Activated T-cell treated with anti-CD3 and anti-CD28 coated beads, Interleukin-2, amount 50 U/mL, for 4 hours (primary cell): ENCODE data around the gene RPS21. TPM values are rescaled to one million over a fixed set of nuclear protein-coding genes. Genes with fewer than 3 reads are reported as not detected.

Experiments
- ATAC-seq, 2 donors: fragments of 200-7000 bp; cut with Tn5 transposase; one replicate each; pipeline ENCODE4 v1.10.0; 2021
- DNase-seq: peaks from one replicate; pipeline ENCODE4 v3.0.0-alpha.2; 2020
- H3K27me3 Mint-ChIP-seq: one replicate; pipeline ENCODE4 v1.8.0; 2021; ENCODE audit warnings: low read depth, mixed read lengths
- H3K36me3 Mint-ChIP-seq: one replicate; pipeline ENCODE4 v1.8.0; 2022; ENCODE audit warnings: mixed read lengths; ENCODE audit not compliant: insufficient read depth
- H3K4me1 Mint-ChIP-seq: one replicate; pipeline ENCODE4 v1.8.0; 2021; ENCODE audit warnings: low read depth, mixed read lengths
- H3K4me3 Mint-ChIP-seq: one replicate; pipeline ENCODE4 v1.8.0; 2021; ENCODE audit warnings: mild to moderate bottlenecking, moderate library complexity, mixed read lengths
- H3K9me3 Mint-ChIP-seq: one replicate; pipeline ENCODE4 v1.8.0; 2021; ENCODE audit warnings: mixed read lengths
- total RNA-seq, 3 donors: library from RNA; stranded (reverse); gene quantifications; one replicate each; pipeline ENCODE4 v1.2.1, GENCODE V29; 2021

The RPS21 gene
- total RNA-seq, 3 donors from 2014 or later: 2,653 to 2,730 (median 2,725) TPM

DNA sequence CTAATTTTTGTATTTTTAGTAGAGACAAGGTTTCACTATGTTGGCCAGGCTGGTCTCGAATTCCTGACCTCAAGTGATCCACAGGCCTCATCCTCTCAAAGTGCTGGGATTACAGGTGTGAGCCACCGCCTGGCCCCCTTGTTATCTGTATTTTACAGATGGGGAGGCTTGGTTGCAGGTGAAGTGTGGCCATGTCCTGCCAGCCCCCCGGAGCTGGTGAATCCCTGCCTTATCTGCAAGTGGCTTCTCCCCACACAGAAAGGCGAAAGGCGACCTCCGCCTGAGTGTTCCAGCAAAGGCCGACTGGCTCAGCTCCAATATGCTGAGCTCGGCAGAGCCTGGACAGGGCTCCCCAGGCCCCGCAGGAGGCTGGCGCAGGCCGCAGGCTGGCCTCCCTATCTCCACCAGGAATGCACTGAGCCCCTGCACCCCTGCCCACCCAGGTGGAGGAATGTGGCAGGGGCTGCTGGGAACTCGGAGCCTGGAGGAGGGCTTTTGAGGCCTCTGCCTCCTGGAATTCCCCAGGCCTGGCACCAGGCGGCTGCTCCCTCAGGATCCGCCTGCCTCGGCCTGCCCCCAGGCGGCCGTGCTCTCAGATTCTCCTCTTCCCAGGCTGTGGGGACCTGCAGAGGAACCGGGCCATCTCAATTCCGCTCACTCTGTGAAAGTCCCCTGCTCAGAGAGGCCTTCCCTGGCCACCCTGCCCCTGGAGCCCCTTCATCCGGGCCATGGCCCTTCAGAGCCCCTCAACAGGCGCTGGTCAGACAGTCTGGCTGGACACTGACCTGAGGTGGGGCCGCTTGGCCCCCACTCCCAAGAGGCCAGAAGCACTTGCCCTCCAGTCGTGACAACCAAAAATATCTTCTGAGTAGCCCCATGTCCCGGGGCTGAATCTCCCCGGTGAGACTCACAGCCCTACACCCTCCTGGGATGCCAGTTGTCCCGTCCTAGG is 10.5 kb upstream of the RPS21 start:
- Mint-ChIP-seq H3K36me3 (no peaks in the 10 kb centered on the region), H3K4me1 (no peaks in the 10 kb centered on the region), H3K9me3 (no peaks in the 10 kb centered on the region), H3K4me3 (no peak overlapping the region), H3K27me3 (peaks cover 3% of the 10 kb centered on the region)
- DNase-seq: no peak
- ATAC-seq: no peak

DNA sequence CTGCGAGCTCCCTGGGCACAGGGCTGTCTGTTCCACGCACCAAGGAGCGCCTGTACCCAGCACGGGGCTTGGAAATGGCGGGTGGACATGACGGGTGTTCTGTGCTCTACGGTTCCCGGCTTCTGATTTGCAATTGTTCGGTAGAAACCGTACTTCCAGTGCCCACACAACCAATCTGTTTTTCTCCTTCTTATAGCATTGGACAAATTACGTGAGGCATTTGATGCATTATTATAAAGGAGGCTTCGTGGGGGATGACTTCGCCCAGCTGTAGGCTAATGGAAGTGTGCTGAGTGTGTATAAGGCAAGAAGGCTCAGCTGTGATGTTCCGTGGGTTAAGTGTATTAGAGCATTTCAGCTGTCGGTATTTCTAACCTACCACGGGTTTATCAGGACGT is 9.8 kb upstream of the RPS21 start:
- H3K9me3 Mint-ChIP-seq: peaks cover 4% of the 10 kb centered on the region
- no peak overlapping the region for H3K4me3 Mint-ChIP-seq
- peaks cover 3% of the 10 kb centered on the region for H3K27me3 Mint-ChIP-seq
- DNase-seq: no peak
- no peaks in the 10 kb centered on the region for H3K4me1 Mint-ChIP-seq
- ATAC-seq: no peak
- peaks cover 5% of the 10 kb centered on the region for H3K36me3 Mint-ChIP-seq

DNA sequence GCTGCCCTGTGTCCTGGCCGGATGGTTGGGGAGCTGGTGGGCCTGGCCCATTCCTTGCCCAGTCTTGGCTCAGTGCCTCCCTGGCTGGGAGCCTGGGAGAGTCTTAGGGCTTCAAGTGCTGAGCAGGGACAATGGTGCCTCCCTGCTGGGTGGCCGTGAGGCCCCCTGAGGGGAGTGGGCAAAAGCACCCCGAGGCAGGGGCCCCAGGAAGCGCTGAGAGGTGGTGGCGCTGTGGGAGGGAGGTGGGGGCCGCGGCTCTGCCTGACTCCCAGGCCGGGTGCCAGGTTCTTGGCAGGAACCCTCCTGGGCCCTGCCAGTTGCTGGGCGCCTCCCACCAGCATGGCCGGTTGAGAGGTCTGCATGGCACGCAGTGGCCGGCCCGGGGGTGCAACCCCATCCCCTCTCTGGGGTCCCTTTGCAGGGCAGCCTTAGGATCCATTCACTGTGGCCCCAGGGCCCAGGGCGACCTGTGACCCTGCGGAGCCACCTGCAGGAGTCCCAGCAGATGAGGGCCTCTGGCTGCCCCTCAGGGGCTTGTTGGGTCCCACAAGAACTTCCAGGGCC is 9.2 kb upstream of the RPS21 start:
- DNase-seq: no peak
- Mint-ChIP-seq H3K9me3 (peaks cover 4% of the 10 kb centered on the region), H3K4me3 (no peak overlapping the region), H3K27me3 (peaks cover 3% of the 10 kb centered on the region), H3K4me1 (peaks cover 2% of the 10 kb centered on the region), H3K36me3 (peaks cover 8% of the 10 kb centered on the region)
- ATAC-seq: no peak

DNA sequence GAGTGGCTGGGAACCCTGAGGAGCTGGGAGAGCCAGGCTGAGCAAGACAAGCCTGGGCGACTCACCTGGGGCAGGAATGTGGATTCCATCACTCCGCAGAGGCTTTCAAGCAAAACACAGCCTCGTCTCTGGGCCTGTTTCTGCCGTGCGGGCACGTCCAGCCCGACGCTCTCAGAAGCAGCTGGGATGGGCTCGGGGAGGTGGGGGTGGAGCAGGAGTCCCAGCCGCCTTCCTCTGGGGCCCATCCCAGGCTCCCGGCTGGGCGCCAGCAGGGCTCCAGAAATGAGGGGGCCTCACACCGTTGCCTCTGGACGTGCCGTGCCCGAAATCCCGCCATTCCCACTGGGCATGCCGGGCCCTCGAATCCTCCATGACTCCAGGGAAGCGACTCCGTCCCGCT is 8.7 kb upstream of the RPS21 start:
- Mint-ChIP-seq H3K27me3 (no peaks in the 10 kb centered on the region), H3K36me3 (peaks cover 10% of the 10 kb centered on the region), H3K4me3 (no peak overlapping the region), H3K9me3 (peaks cover 4% of the 10 kb centered on the region), H3K4me1 (peaks cover 5% of the 10 kb centered on the region)
- DNase-seq: no peak
- ATAC-seq: no peak

DNA sequence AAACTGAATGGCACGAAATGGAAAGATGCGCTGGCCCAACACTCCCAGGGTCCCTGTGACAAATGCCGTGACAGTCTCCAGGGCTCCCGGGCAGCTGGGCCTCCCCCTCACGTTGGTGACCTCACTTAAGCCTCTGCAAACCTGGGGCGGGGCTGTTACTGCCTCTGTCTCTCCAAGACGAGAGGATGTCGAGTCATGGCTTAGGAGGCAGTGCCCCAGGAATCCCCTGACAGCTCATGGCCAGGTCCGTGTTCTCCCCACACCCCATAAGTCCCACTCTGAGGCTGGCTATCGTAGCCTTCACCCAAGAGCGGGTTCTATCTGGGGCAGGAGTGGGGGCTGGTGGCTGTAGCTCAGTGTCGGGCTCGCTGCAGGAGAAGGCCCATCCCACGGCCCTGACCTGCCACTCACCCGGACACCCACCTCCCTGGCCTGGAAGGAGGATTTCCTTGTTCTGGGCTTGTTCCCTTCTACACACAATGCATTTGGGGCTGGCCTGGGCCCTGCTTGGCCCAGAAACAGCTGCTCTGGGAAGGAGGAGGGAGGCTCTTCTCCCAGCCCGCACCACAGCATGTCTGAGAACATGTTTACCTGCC is 5.6 kb upstream of the RPS21 start:
- Mint-ChIP-seq H3K4me3 (no peak overlapping the region), H3K4me1 (peaks cover 21% of the 10 kb centered on the region), H3K9me3 (peaks cover 4% of the 10 kb centered on the region), H3K27me3 (no peaks in the 10 kb centered on the region), H3K36me3 (peaks cover 10% of the 10 kb centered on the region)
- ATAC-seq: no peak
- DNase-seq: no peak

DNA sequence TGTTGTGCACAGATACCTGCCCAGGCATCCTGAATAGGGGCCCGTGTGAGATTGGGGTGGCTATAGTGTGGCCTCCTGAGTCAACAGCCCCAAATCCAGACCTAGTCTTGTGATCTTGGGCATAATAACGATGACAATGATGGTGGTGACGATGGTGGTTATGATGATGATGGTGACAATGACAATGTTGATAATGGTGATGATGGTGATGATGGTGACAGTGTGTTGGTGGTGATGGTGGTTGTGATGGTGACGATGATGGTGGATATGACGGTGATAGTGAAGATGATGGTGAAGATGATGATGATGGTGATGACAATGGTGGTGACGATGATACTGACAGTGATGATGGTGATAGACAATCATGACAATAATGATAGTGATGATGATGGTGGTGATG is 5.1 kb upstream of the RPS21 start:
- Mint-ChIP-seq H3K4me1 (peaks cover 21% of the 10 kb centered on the region), H3K36me3 (peaks cover 10% of the 10 kb centered on the region), H3K9me3 (peaks cover 4% of the 10 kb centered on the region), H3K27me3 (no peaks in the 10 kb centered on the region), H3K4me3 (no peak overlapping the region)
- ATAC-seq (no peak), DNase-seq (no peak)

DNA sequence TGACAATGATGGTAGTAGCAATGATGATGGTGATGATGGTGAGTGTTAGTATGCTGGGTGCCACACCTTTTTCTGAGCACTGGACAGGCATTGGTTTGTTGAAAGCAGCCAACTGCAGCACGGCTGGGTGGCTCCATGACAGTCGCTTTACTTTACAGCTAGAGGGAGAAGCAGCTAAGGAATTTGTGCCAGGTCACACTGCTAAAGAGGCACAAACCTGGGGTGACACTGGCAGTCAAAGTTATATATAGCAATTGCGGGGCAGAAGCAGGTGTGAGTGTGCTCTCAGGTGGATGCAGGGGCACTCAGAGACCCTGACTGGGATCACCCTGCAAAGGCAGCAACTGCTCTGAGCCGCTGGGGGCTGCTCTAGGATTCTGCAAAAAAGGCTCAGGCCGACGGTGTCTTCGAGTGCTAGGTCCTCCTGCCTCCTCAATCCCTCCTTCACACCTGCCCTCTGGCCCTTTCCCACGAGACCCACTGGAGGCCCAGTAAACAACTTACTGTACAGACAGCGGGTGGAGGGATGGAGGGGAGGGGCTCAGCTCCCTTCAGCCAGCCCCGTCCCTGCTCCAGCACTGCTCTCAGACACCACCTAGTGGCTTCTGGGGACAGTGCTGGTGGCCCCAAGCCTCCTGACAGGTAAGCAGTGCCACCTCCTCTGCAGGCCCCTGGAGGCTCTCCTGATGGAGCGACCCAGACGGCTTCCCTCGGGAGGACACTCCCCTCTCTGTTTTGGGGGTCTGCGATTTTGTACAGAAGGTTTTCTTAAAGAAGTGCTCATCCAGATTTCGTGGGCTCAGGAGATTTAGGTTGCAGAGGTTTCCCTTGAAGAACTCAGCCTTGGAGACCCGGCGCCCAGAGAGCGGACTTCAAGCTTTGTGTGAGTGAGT is 4.4 kb upstream of the RPS21 start:
- Mint-ChIP-seq H3K9me3 (peaks cover 4% of the 10 kb centered on the region), H3K27me3 (no peaks in the 10 kb centered on the region), H3K4me3 (no peak overlapping the region), H3K4me1 (peaks cover 23% of the 10 kb centered on the region), H3K36me3 (peaks cover 11% of the 10 kb centered on the region)
- ATAC-seq (peak; percentile 59 to 74), DNase-seq (peak; percentile 73)

DNA sequence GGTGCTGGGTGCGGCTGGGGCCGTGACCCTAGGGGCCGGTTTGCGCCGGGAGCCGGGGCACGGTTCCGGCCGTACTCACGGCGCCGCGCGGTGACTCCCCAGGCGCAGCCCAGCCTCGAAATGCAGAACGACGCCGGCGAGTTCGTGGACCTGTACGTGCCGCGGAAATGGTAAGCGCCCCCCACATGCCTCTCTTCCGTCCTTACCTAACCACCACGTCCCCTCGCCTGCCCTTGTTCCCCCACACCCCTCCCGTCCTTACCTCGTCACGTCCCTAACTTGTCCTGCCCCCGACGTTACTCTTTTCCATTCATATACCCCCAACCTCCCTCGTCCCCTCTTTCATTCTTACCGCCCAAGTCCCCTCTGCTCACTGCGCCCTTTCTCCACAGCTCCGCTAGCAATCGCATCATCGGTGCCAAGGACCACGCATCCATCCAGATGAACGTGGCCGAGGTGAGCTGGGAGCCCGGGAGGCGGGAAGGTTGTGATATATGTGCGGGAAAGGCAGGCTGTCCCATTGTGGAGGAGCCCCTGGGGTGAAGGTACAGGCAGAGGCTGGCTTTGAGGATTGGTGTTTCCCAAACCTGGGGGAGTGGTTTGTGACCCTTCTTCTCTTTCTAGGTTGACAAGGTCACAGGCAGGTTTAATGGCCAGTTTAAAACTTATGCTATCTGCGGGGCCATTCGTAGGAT is 463 bp downstream of the RPS21 start:
- H3K27me3 Mint-ChIP-seq: no peaks in the 10 kb centered on the region
- H3K36me3 Mint-ChIP-seq: peaks cover 31% of the 10 kb centered on the region
- DNase-seq: no peak
- H3K4me3 Mint-ChIP-seq: peak overlapping the region; percentile 93
- H3K9me3 Mint-ChIP-seq: no peaks in the 10 kb centered on the region
- no peak for ATAC-seq
- peaks cover 45% of the 10 kb centered on the region for H3K4me1 Mint-ChIP-seq

DNA sequence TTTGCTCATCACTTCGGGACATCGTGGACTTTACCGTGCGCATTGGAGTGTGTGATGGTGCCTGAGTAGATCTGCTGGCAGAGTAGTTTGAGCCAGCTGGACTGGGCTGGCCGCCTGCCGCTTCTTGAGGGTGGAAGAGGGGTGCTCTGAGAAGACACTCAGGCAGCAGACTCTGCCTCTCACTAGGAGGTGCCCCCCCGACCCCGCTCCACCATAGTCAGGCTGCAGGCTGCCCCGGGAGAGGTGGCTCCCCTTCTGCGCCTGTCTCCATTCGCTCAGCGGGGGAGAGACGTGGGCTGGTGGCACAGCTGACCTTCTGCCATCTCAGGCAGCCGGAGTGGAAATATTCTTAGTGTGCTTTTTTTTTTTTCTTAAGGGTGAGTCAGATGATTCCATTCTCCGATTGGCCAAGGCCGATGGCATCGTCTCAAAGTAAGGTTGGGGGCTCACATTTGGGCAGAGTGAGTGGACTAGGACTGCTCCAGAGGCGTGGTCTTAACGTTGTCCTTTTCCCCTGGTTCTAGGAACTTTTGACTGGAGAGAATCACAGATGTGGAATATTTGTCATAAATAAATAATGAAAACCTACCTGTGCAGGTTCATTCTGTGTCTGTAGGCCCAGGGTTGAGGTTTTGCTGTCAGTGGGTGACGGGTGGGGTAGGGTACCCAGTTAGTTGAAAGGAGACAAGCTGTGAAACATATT is 1.2 kb downstream of the RPS21 start:
- no peak for ATAC-seq
- Mint-ChIP-seq H3K4me3 (peak overlapping the region; percentile 93), H3K9me3 (no peaks in the 10 kb centered on the region), H3K36me3 (peaks cover 28% of the 10 kb centered on the region), H3K27me3 (no peaks in the 10 kb centered on the region), H3K4me1 (peaks cover 40% of the 10 kb centered on the region)
- DNase-seq: peak; percentile 27

DNA sequence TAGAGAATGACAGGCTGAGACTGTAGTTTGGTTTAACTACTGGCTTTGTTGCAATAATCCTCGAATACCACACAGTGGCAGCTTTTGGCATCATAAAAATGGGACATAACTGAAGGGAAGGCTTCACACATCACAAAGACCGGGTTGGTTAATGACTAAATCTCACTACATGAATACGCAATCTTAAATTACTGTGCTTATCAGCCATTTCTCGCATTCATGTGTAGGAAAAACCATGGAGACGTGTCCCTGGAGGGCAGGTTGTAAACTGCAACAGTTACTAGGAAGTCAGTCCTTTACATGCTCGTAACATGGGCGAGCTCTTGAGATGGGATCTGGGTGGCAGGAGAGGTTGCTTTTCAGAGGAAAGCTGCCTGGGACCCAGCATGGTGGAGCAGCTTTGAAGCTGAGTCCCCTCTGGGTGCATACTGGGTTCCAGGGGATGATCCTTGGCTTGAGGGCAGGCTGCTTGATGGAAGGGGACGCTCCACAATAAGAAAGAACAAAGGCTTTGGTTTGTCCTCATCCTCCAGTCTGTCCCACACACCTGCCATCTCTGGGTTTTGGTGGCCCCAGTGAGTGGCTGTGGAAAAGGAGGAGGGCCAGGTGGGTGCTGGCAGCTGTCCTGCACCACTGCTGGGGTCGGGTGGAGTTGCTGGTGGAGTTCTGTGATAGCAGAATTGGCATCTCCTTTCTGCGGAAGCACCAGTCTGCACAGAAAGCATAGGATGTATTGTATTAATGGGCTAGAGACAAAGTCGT is 2.1 kb downstream of the RPS21 start:
- H3K9me3 Mint-ChIP-seq: no peaks in the 10 kb centered on the region
- H3K4me3 Mint-ChIP-seq: peak overlapping the region; percentile 93
- no peak for ATAC-seq
- H3K4me1 Mint-ChIP-seq: peaks cover 38% of the 10 kb centered on the region
- peaks cover 28% of the 10 kb centered on the region for H3K36me3 Mint-ChIP-seq
- H3K27me3 Mint-ChIP-seq: no peaks in the 10 kb centered on the region
- DNase-seq: no peak

DNA sequence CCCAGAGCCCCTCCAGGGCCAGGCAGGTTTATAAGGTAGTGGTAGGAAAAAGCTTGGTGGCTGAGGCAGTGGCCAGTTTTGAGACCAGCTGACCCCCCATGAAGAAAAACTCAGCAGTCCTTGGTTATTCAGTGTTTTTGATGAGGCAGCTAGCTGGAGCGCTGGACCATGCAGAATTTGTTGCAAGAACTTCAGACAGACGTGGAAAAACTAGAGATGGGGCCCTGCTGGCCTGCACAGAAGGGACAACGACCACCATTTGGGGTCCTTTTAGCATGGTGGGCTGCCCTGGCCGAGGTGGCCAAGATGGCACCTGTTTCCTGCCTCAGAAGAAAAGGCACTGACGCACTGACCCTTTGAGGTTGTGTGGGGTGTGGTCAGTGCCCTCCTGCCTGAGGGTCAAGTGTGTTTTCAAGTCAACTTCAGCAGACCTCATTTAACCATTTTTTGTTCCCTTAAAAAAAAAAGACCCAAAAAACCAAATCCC is 2.7 kb downstream of the RPS21 start:
- H3K4me1 Mint-ChIP-seq: peaks cover 36% of the 10 kb centered on the region
- peaks cover 28% of the 10 kb centered on the region for H3K36me3 Mint-ChIP-seq
- no peaks in the 10 kb centered on the region for H3K9me3 Mint-ChIP-seq
- no peaks in the 10 kb centered on the region for H3K27me3 Mint-ChIP-seq
- no peak for DNase-seq
- no peak for ATAC-seq
- no peak overlapping the region for H3K4me3 Mint-ChIP-seq

DNA sequence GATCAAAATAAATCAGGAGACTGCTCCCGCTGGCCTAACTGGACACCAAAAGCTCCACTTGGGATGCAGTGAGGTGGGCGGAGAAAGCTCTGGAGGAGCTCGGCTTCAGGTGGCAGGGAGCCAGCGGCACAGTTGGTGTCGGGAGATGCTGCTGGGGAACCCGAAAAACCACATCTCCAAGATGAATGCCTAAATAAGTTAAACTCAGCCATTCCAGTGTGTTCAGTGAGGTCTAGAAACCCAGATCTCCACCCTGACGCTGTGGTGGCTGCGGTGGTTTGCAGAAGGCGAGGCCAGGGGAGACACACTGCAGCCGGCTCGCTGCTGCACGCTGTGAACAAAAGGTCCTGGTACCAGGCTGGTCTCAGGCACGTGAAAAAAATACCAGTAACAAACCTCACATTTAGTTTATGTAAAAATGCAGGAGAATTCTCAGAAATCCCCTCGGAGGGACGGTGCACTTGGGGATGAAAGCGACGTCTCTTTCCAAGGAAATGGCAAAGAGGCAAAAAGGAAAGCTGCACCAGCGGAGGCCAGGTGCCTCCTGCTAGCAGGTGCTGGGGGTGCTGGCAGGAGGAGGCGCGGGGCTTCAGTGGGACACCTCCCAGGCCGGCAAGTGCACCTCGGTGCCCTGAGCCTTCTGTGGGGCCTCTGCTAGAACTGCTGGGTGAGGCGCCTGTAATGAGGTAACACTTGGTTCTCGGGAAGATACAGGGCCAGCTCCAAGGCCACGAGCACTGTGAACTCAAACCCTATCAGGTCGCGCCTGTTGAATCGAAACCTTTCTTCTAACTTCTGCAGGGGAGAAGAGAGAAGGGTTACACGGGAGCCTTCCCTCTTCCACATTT is 3.6 kb downstream of the RPS21 start:
- no peak overlapping the region for H3K4me3 Mint-ChIP-seq

More for the DNA sequence above, 3.6 kb downstream of the RPS21 start:
- Mint-ChIP-seq H3K4me1 (peaks cover 29% of the 10 kb centered on the region), H3K9me3 (no peaks in the 10 kb centered on the region), H3K36me3 (peaks cover 28% of the 10 kb centered on the region), H3K27me3 (no peaks in the 10 kb centered on the region)
- DNase-seq: no peak
- ATAC-seq: no peak
